HTR-8/SVneo (cell line): ENCODE measurements around the gene GSTM3.
"Not testable (repeated sequence)": the region's sequence is repeated elsewhere in the genome, so short reads cannot be mapped to it uniquely, and the experiment has no call there.

Source experiments
- DNase-seq: peaks from one replicate; pipeline ENCODE4 v3.0.0; 2011; ENCODE audit warnings: low spot score, mixed read lengths; ENCODE audit not compliant: insufficient read length
- FAIRE-seq: peaks from 2 replicates; lab custom pipeline; 2011; peaks lifted over from hg19 to GRCh38; lab: Jason Lieb, UNC

The GSTM3 gene

DNA sequence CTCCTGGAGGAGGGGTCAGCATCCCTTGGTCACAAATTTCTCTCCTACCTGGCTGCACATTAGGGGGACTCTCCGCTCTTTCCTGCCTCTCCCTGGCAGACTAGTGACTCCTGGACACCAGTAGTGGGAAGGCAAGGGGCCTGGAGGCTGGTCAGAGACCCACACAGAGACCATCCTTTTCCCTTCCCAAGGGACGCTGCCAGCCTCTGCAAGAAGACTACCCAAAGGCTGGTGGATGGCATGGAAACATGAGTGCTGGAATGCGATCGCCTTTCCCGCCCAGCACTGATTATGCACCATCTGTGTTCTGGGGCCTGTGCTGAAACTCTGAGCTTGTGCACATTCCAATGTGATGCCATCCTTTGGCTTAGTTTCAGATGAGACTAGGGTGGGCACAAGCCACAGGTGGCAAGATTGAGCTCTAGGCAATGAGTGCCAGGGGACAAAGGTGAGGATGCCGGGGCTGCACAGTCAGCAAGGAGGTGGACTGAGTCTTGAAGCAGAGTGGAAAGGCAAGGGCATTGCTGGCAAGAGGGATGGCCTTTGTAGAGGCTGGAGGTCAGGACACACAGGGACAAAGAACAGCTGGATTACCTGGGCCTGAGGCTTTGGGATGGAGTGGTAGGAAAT, 35.5 kb upstream of the GSTM3 start:
- DNase-seq: no peak

DNA sequence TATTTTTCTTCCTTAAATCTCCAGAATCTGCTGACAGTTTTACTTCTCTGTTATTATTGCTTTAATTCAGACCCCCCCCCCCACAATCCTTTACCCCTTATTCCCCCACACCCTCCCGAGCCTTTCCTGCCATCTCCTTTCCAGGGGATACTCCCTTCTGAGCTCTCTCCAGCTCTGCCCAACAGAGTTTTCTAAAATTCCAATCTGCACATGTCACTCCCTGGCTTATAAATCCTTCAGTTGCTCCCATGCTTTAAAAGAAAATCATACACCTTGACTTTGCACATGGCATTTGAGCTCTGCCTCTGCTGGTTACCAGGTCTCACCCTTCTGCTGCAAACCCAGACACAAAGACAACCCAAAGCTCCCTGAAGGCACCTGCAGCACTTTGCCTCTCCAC, 34.6 kb upstream of the GSTM3 start:
- no peak for FAIRE-seq
- no peak for DNase-seq

More for the DNA sequence above, 35.5 kb upstream of the GSTM3 start:
- no peak for FAIRE-seq

DNA sequence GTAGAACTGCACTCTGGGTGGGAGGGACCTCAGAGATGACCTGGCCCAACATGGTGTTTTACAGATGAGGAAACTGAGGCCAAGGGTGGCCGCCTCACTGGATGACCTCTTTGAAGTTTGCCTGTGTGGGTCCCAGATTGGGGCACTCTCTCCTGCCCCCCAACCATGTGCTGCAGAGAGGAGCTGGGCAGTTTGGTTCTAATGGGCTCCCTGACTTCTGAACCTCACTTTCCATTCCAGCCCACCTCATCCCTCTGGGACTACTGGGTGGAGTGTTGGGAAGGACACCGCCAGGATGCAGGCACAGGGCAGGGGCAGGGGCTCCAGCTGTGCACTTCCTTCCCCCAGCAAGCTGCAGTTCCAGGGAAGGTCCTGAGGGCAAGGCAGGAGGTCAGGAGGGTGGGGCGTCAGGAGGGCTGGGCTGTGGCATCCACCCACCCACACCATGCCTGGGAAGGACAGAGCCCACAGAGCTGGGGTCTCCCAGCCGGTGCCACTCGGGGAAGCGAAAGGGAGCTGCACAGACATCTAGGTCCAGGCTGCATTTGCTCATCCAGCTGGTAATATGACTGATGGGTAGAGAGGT, 33.2 kb upstream of the GSTM3 start:
- no peak for DNase-seq
- no peak for FAIRE-seq

DNA sequence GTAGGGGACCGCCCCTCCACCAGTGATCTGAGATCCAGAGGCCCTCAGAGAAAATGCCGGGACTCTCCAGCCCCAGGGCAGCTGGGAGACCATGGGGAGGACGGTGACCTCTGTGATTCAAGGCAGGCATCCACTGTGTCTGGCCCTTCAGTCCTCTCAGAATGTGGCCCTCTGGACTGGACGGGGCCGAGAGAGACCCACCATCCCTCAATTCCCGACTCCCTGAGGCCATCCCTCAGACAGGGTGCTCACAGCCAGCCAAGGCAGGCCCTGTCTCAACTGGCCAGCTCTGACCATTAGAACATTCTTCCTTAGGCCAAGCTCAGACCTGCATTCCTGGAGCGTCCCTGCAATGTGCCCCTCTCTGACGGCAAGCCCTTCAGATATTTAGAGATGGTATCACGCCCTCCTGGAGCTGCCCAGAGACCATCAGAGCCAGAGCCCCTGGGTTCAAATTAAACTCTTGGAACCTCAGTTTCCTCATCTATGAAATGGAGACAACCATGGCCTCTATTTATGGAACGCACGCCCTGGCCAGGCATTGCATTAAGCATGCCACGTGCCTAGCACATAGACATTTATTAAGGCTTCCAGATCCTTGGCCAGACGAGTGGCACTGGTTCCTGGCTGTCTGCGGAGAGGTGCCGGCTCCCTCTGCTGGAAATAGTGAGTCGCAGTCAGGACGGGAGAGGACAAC, 32.5 kb upstream of the GSTM3 start:
- peak; percentile 71 for DNase-seq
- FAIRE-seq: no peak

DNA sequence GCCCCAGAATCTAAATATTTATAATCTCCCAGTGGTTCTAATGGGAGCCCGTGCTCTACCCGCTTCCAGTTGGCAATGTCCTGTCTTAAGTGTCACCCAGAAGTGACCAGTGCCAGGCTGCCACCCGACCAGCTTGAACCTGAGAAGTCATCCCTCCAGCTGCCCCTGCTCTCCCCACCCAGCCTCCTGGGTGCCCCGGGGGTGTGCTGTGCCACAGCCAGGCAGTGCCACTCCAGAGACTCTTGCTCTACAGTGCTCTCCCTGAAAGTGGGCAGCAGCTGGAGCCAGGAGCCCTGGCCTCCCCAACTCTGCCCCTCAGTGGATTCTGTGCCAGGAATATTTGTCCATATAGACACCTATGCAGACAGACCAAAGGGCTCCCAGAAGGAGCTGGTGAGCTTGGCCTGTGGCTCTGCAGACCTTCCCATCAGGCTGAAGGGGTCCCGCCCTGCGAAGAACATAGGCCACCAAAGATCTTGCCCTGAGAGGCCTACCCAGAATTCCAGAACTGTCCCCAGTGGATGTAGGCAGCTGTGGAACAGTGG, 31.9 kb upstream of the GSTM3 start:
- FAIRE-seq: no peak
- no peak for DNase-seq

DNA sequence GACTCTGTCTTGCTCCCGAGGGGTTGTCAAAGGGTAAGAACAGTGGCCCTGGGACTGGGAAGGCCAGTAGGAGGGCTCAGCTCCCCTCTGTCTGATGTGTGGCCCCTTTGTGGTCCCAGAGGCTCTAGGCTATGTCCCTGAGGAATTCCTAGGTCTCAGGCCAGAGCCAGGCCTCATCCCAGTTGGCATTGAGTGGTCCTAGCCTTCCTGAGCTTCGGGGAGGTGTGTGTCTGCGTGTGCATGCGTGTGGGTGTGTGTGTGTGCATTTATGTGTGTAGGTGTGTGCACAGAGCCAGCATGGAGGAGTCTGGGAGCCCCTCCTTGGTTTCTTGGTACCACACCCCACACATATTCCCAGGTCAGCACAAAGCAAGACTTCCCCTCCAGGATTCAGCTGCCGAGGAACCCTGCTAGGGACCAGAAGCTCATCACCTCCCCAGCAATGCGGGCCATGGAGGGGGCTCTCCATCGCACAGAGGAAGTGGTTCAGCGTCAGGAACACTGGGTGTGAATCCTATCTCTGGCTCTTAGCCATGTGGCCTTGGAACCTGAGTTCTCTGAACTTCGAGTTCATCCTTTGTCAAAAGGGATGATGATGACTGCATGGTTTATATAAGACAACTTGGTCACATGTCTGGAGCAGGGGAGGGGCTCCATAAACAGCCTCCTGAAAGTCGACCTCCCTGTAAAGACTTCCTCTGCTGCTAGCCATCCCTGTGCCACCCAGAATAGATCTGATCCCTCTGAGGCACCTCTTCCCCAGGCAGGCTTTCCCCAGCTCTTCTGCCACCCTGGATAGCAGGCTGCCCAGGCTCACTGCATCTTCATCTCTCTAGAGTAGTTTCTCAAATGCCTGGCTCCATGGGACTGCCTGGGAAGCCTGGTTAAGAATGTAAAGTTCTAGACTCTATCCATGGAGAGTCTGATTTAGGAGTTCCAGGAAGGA, 31.1 kb upstream of the GSTM3 start:
- FAIRE-seq (no peak), DNase-seq (no peak)

DNA sequence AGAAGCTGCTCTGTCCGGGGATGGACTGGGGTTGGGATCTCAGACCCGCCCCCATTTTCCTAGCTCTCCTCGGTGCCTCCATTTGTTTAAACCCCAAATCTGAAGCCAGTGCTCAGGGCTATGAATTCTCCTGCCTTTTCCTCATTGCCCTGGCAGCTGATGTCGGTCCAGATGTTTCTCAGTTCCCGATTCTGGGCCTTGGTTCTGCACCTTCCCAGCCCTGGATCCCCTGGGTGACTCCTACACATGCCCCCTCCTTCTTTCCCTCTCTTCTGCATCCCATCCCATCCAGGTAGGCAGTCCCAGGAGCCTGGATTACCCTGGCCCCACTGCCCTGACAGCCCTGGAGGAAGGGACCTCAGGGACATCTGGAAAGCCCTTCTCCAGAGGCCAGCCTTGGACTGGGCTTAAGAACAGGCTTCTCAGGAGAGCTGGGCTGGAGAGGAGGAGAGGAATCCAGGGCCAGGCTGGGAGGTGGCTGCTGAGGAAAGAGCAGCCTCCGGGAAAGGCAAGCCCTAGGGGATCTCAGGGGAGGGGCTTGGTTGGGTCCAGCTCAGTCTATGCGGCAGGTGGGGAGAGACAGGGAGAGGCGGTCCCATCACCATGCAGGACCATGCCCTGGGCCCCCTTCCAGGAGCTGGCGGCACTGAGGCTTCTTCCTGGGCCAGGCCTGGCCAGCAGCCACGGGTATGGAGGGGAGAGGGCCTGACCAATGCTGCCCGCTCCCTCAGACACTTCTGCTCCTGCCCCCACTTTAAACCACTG, 29.7 kb upstream of the GSTM3 start:
- no peak for FAIRE-seq
- DNase-seq: no peak

DNA sequence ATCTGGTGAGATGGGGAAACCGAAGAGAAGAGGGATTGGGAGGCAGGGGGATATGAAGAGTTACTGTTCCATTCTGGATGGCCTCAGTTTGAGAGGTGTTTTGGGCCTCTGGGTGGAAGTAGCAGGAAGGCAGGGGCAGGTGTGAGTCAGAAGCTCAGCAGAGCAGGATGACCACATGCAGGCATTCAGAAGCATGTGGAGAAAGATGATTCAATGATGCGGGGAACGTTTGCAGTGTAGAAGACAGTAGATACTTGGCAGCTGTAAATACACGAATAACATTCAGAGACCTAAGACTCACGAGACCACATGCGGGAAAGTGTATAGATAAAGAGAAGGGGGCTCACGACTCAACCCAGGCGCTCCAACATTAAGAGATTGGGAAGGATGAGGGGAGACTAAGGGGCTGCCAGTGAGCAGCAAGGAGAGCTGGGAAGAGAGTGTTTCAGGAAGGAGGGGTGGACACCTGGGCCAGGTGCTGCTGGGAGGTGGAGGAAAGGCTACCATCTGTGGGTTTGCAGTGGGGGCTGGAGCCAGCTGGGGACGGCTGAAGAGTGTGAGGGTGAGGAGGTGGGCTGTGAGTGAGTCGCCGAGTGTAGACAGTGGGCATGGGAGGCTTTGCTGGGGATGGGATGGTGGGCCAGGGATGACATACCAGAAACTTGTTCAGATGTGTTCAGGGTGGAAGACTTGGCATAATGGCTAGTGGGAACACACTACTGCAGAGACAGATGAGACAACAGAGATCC, 28.7 kb upstream of the GSTM3 start:
- FAIRE-seq (no peak), DNase-seq (peak; percentile 32)

DNA sequence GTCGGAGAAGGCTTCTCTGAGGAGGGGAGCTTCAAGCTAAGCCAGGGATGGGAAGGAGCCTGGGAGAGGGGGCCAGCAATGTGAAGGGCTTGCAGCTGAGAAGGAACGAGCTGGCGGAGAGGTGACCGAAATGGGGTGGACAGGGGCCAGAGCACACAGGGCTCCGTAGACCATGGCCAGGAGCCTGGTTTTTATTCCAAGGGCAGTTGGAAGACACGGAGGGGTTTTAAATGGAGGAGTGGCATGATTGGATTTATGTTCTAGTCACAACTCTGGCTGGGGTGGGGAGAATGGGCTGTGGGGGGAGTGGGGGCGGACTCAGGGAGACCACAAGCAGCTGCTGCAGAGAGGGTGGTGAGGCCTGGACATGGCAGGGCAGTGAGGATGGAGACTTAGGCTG, 28.0 kb upstream of the GSTM3 start:
- DNase-seq (no peak), FAIRE-seq (no peak)

DNA sequence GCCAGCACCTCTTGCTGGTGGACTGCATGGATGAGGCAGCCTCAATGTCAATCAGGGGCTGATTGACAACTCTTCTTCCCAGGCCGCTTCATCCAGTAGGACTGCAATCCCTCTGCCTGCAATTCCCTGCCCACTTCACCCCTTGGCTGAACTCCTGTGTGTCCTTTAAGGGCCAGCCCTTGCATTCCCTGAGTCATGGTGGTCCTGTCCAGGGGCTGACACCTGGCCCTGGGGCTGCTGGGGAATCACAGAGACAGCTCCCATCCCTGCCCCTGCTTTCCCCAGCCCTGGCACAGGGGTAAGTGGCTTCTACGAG, 27.5 kb upstream of the GSTM3 start:
- DNase-seq: no peak
- FAIRE-seq: no peak

DNA sequence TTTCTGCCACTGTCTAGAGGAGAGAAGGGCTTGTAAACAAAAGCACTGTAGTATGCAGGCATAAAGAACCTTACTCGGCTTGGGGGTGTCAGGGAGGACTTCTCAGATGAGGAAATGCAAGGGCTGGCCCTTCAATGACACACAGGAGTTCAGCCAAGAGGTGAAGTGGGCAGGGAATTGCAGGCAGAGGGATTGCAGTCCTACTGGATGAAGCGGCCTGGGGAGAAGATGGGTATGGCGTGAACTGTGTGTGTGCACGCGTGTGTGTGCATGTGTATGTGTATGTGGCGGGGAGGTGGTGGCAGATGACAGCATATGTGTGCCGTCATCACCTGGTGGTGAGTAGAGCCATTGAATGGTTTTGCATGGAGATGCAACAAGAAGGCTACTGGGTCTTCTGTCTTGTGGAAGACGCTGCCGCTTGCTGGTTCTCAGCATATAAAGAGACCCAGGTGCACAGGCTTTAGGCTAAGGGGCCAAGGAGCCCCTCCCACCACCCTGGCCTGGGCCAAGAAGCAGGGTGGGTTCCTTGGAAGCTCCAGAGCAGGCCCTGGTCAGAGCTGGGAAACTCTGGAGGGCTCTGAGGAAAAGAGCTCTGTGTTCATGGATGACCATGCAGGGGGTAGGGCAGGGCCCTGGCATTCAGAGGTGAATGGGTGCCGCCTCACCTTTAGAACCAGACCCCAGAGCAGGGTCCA, 26.9 kb upstream of the GSTM3 start:
- no peak for DNase-seq
- no peak for FAIRE-seq

DNA sequence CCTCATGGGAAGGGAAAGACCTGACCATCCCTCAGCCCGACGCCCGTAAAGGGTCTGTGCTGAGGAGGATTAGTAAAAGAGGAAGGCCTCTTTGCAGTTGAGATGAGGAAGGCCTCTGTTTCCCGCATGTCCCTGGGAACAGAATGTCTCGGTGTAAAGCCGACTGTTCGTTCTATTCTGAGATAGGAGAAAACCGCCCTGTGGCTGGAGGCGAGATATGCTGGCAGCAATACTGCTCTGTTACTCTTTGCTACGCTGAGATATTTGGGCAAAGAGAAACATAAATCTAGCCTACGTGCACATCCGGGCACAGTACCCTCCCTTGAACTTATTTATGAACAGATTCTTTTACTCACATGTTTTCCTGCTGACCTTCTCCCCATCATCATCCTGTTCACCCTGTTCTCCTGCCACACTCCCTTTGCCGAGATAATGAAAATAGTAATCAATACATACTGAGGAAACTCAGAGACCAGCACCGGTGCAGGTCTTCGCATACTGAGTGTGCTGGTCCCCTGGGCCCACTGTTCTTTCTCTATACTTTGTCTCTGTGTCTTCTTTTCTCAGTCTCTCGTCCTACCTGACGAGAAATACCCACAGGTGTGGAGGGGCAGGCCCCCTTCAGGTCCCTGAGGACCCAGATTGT, 26.3 kb upstream of the GSTM3 start:
- not testable (repeated sequence) for FAIRE-seq

DNA sequence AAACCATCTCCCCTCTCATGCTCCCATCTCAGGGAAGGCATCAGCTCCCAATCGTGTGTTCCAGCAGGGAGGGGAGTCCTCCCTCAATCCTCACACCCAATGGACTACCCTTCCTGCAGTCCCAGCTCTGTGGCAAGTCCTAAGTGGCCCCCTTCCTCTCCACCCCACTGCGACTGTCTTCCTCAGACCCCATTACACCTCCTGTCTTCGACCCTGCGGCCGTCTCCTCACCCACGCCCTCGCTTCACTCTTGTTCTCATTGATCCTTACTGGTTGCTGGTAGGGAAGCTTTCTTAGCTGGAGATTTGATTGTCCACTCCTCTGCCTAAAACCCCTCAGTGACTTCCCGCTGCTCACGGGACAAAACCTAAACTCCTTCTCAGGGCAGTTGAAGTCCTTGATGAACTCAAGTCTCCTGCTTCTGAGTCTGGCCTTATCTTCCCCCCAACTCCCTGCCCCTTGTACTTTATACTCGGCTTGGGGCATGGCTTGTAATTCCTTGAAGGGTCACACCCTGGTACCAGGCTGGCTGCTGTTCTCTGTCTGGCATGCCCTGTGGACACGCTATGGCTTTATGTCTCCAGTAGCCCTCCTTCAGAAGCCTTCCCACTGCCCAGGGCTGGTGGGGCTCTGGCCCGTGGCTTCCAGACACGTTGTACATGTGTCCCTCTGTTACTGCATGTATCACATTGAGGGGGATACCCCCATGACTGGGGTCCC, 25.2 kb upstream of the GSTM3 start:
- FAIRE-seq: no peak
- no peak for DNase-seq

More for the DNA sequence above, 26.3 kb upstream of the GSTM3 start:
- DNase-seq: not testable (repeated sequence)

DNA sequence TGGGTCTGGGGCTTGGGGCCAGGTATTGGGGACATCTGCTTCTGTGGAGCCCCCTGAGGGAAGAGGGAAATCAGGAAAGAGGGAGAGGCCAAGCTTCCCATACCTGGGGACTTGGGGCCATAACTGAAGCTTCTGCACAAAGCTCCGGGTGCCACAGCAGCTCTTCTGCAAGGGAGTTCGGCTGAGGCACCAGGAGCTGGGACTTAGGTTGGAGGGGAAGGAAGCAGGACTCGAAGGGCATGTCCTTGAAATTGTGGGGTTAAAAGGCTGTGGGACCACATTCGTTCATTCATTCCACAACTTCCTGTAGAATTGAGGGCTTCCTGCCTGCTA, 24.6 kb upstream of the GSTM3 start:
- FAIRE-seq (no peak), DNase-seq (no peak)

DNA sequence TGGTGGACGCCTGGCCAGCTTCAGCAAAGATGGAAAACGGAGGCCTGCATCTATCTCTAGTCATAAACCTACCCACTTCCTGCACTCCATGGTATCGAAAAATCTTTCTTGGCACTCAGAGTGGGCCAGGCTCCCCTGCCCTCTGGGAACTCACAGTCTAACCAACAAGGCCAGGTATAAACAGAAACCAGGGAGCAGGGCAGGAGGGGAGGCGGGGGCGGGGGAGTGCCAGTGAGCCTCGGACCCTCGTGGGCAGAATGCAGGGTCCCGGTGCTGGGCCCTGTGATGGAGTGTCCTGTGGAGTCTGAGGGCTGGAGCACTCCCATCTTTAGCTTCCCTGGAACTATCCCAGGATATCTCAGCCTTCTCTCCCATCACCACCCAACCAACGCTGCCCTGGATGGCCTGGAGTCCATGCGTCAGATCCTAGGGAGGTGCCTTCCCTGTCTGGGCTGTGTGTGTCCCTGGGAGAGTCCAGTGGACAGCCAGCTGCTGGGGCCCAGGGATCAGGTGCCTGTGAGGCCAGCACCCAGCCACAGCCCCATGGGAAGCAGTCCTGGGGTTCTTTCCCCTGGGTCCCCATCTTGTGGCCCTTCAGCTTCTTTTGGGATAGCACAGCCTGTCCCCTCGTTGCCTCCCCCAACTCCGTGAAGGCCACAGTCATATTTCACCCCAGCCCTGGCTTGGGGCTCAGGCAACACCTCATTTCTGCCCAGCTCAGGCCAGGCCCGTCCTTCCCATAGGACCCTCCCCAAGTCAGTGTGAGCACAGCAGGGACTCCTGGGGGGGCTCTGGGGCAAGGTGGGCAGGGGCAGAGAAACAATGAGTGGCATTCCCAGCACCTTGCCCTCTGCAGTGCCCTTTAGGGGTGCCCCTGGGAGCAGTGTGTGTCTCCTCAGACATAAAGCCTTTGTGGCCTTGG, 24.0 kb upstream of the GSTM3 start:
- DNase-seq: no peak
- no peak for FAIRE-seq

DNA sequence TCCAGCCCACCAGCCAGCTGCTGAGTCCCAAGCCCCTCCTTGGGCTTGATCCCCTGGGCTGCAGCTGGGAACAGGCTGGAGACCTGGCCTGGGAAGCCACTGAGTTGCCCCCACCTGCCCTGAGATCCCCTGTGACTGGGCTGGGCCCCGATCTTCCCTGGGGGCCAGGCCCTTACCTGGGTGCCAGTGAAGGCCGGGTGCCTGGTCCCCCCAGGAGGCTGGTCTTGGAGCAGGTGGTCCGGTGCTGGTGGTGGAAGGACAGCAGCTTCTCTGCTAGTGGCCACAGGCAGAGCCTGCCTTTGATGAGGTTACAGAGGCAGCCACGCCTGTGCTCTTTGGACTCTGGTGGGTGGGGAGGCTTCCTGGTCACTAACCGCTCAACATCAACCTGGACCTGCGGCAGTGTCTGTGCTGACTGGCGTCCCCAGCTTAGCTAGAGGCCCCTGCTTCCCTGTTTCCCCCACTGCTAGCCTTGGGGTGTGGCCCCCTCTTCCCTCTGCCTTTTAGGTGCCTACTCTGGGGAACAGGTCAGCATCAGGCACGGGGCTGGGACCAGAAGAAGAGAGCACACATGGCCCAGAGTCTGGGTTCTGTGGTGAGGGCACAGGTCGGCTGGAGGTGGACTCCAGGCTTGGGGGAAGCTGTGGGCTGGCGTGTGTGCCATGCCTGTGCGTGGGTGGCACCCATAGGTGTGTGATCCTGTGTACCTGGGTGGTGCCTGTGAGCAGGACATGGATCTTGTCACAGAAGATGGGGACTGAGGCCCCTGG, 23.0 kb upstream of the GSTM3 start, which contains the start of gene EPS8L3:
Gene EPS8L3, minus strand, starts transcription at position 278 of the 770 bp plus-strand sequence. CDS start 2,174 bp downstream, outside the sequence.
- DNase-seq (no peak), FAIRE-seq (no peak)
